GM19193 (cell line): ENCODE data around the gene CDH24.

Experiments
- POLR2A ChIP-seq: IDR thresholded peaks from 4 replicates; pipeline ENCODE4 v1.6.1; 2011; ENCODE audit not compliant: insufficient read depth, insufficient read length; ENCODE audit errors: extremely low read depth

CDH24 gene

GRCh38 chr14:23008831-23009230, 48.5 kb downstream of the CDH24 start:
- TF ChIP-seq POLR2A: no peak

- peak; percentile 97 for TF ChIP-seq POLR2A
Measured at GRCh38 chr14:23006544-23007419, 50.5 kb downstream of the CDH24 start.

GRCh38 chr14:23006188-23006534, 51.2 kb downstream of the CDH24 start:
- TF ChIP-seq POLR2A: no peak

- TF ChIP-seq POLR2A: no peak
Measured at GRCh38 chr14:23005451-23006187, 51.7 kb downstream of the CDH24 start.

- no peak for TF ChIP-seq POLR2A
Measured at GRCh38 chr14:23002592-23002991, 54.7 kb downstream of the CDH24 start.

- no peak for TF ChIP-seq POLR2A
Measured at GRCh38 chr14:23000860-23001259, 56.5 kb downstream of the CDH24 start.

- no peak for TF ChIP-seq POLR2A
Measured at GRCh38 chr14:22998329-22999012, 58.8 kb downstream of the CDH24 start.

- TF ChIP-seq POLR2A: no peak
Measured at GRCh38 chr14:22997676-22998323, 59.5 kb downstream of the CDH24 start.
